ENCODE data around the gene TEX11. TPM values are rescaled to one million over a fixed set of nuclear protein-coding genes. Genes with fewer than 3 reads are reported as not detected.

Gene TEX11
- total and polyA plus RNA-seq, 10 of the 15 experiments (the other 5 are each of a cell fraction or from before 2014, with no cell fraction given): not detected

GRCh38 chrX:70621743-70622142 lies 286.8 kb downstream of the TEX11 start:
- ATAC-seq (no peak), DNase-seq (ENCODE audit: low read depth, low spot score) (no peak), FAIRE-seq (no peak)
- ChIA-PET RAD21 (ENCODE audit: unreplicated experiment) (no interaction called here), POLR2A (no interaction called here), SMC1A (ENCODE audit: uncharacterized antibody, unreplicated experiment) (no interaction called here), CTCF (no interaction called here)
- 4% methylated on average over 1 of the region's 1 CpG for WGBS (ENCODE audit: insufficient coverage, insufficient replicate concordance, low lambda C conversion rate, missing lambda C conversion rate)
- H3K4me1 ChIP-seq (ENCODE audit: control insufficient read depth, insufficient read depth, low read length): no peaks in the 10 kb centered on the region
- no peak overlapping the region for H3K4me2 ChIP-seq (ENCODE audit: control insufficient read depth, insufficient read depth)
- H4K20me1 ChIP-seq (ENCODE audit: control insufficient read depth, insufficient read depth): no peaks in the 10 kb centered on the region
- no peaks in the 10 kb centered on the region for H3K79me2 ChIP-seq (ENCODE audit: control insufficient read depth, insufficient read depth, low read length)
- in situ Hi-C loops (cut with MboI) (no loop called here), intact Hi-C loops (cut with micrococcal nuclease; ENCODE audit: unreplicated experiment) (no loop called here)
- H3K27ac ChIP-seq (ENCODE audit: control insufficient read depth, insufficient read depth): no peak overlapping the region
- no peaks in the 10 kb centered on the region for H3K27me3 ChIP-seq (replicated peaks in 1 of 2; ENCODE audit: control insufficient read depth in 2 of 2, insufficient read depth in 2 of 2, low read length in 1 of 2)
- no peak overlapping the region for H3K9ac ChIP-seq (ENCODE audit: control insufficient read depth, insufficient read depth, low read length)
- BruUV-seq (replicated peaks): no TSS peak
- TF ChIP-seq JUND (IDR thresholded peaks at IDR 0.05; ENCODE audit: low read depth, low read length): no peak
- no peak for TF ChIP-seq ZBTB40 (IDR thresholded peaks at IDR 0.05; ENCODE audit: borderline replicate concordance)
- no peak for TF ChIP-seq YBX1 (IDR thresholded peaks at IDR 0.05)
- TF ChIP-seq ELK1 (IDR thresholded peaks at IDR 0.05; ENCODE audit: low read depth, low read length): no peak
- TF ChIP-seq SIX5 (IDR thresholded peaks at IDR 0.05; ENCODE audit: low read depth, low read length, severe bottlenecking): no peak
- no peak for TF ChIP-seq PAX5 (IDR thresholded peaks at IDR 0.05; ENCODE audit: borderline replicate concordance, low read depth, low read length)
- TF ChIP-seq NR2F1 (conservative IDR thresholded peaks at IDR 0.05): no peak
- no peak for TF ChIP-seq KLF5 (IDR thresholded peaks at IDR 0.05; ENCODE audit: partially characterized antibody)
- TF ChIP-seq RBBP5 (conservative IDR thresholded peaks at IDR 0.05): no peak
- no peak for TF ChIP-seq MAX (IDR thresholded peaks at IDR 0.05; ENCODE audit: low read depth, low read length)
- no peak for TF ChIP-seq TAF1 (IDR thresholded peaks at IDR 0.05; ENCODE audit: borderline replicate concordance, low read depth, low read length)
- no peak overlapping the region for H3K4me3 ChIP-seq
- no peak overlapping the region for H2AFZ ChIP-seq (ENCODE audit: control insufficient read depth, low read depth, low read length)
- H3K9me3 ChIP-seq (replicated peaks; ENCODE audit: control insufficient read depth, insufficient read depth, low read length): no peaks in the 10 kb centered on the region
- H3K36me3 ChIP-seq (ENCODE audit: control insufficient read depth in 2 of 2, insufficient read depth in 2 of 2, low read length in 1 of 2): no peaks in the 10 kb centered on the region

Data from GM12878 (cell line).